Left lung (tissue), 10 donors: ENCODE measurements around the gene RAET1G. TPM values are rescaled to one million over a fixed set of nuclear protein-coding genes. Genes with fewer than 3 reads are reported as not detected.

Experiments used
- ATAC-seq: fragments of 200-7000 bp; cut with Tn5 transposase; one replicate; pipeline ENCODE4 v1.9.1; 2020; ENCODE audit warnings: moderate library complexity
- DNase-seq, 4 donors: peaks; one replicate each; pipeline ENCODE4 v3.0.0-alpha.2; 2013 to 2020
- H3K27ac ChIP-seq, 2 donors: fragments of 200-600 bp; sonication (generic) in 1 of 2; one replicate each; pipeline versions ENCODE4 v1.5.0 to v1.8.0; 2020 to 2021
- H3K27me3 ChIP-seq, 2 donors: fragments of 200-600 bp; sonication (generic) in 1 of 2; one replicate each; pipeline versions ENCODE4 v1.5.0 to v1.8.0; 2020 to 2021
- H3K36me3 ChIP-seq, 2 donors: fragments of 200-600 bp; sonication (generic) in 1 of 2; one replicate each; pipeline versions ENCODE4 v1.5.0 to v1.8.0; 2020 to 2021
- H3K4me1 ChIP-seq, 2 donors: fragments of 200-600 bp; one replicate each; pipeline ENCODE4 v1.8.0; 2021
- H3K4me3 ChIP-seq, 2 donors: fragments of 200-600 bp; sonication (generic) in 1 of 2; one replicate each; pipeline versions ENCODE4 v1.5.0 to v1.8.0; 2020 to 2021; ENCODE audit warnings: mild to moderate bottlenecking in 1 of 2
- H3K9me3 ChIP-seq, 2 donors: fragments of 200-600 bp; sonication (generic) in 1 of 2; one replicate each; pipeline versions ENCODE4 v1.5.0 to v1.8.0; 2020 to 2021
- intact Hi-C, 2 donors: fragments of 100-400 bp; cut with DNase I; formaldehyde crosslinking; loops; one replicate each; pipeline versions ENCODE4 v1.11.2 to v1.14.2; 2022
- polyA plus RNA-seq, 6 donors: library from polyadenylated mRNA; unstranded; fragments of 120-200 nt; gene quantifications; one replicate each; pipeline ENCODE4 v1.2.1, GENCODE V29; 2013; ENCODE audit not compliant: insufficient read length in 6 of 6
- total RNA-seq, 2 donors: library from RNA; stranded (reverse); fragmentation: NEBNext Ultra II Directional; extraction: Animal tissue kit (Norgen Biotek cat#: 25700); gene quantifications; one replicate each; pipeline ENCODE4 v1.2.1, GENCODE V29; 2021
- TF ChIP-seq, protein P1 (sequence below), 2 donors: fragments of 200-600 bp; sonication (generic) in 1 of 2; IDR thresholded peaks; one replicate each; pipeline versions ENCODE4 v1.5.0 to v1.8.0; 2021; ENCODE audit warnings: antibody characterized with exemption in 2 of 2
- donor health status: DM: no; HTN: yes; CAD: no.
- donor health status: DM: no; HTN: no; CAD: no.

The RAET1G gene
- total and polyA plus RNA-seq, 8 donors: 0.76 to 2.8 (median 1.6) TPM

DNA sequence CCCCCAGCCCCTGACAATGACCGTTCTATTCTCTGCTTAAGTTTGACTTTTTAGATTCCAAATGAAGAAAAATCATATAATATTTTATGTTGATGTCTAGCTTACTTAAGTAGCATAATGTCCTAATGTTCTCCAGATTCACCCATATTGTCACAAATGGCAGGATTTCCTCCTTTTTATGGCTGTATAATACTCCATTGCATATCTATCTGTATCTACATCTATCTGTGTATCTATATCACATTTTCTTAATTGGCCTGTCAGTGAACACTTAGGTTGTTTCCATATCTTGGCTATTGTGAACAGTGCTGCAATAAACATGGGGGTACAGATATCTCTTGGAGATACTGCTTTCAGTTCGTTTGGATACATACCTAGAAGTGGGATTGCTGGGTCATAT is 51.7 kb downstream of the RAET1G start:
- ATAC-seq: no peak
- Histone ChIP-seq H3K9me3 (no peaks in the 10 kb centered on the region), H3K27ac (no peak overlapping the region), H3K27me3 (no peaks in the 10 kb centered on the region), H3K4me1 (no peaks in the 10 kb centered on the region), H3K36me3 (no peaks in the 10 kb centered on the region), H3K4me3 (no peak overlapping the region)
- no peak for DNase-seq
- TF ChIP-seq, protein P1, sequence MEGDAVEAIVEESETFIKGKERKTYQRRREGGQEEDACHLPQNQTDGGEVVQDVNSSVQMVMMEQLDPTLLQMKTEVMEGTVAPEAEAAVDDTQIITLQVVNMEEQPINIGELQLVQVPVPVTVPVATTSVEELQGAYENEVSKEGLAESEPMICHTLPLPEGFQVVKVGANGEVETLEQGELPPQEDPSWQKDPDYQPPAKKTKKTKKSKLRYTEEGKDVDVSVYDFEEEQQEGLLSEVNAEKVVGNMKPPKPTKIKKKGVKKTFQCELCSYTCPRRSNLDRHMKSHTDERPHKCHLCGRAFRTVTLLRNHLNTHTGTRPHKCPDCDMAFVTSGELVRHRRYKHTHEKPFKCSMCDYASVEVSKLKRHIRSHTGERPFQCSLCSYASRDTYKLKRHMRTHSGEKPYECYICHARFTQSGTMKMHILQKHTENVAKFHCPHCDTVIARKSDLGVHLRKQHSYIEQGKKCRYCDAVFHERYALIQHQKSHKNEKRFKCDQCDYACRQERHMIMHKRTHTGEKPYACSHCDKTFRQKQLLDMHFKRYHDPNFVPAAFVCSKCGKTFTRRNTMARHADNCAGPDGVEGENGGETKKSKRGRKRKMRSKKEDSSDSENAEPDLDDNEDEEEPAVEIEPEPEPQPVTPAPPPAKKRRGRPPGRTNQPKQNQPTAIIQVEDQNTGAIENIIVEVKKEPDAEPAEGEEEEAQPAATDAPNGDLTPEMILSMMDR (IDR thresholded peaks at IDR 0.05): no peak
- intact Hi-C loops: no loop called here

DNA sequence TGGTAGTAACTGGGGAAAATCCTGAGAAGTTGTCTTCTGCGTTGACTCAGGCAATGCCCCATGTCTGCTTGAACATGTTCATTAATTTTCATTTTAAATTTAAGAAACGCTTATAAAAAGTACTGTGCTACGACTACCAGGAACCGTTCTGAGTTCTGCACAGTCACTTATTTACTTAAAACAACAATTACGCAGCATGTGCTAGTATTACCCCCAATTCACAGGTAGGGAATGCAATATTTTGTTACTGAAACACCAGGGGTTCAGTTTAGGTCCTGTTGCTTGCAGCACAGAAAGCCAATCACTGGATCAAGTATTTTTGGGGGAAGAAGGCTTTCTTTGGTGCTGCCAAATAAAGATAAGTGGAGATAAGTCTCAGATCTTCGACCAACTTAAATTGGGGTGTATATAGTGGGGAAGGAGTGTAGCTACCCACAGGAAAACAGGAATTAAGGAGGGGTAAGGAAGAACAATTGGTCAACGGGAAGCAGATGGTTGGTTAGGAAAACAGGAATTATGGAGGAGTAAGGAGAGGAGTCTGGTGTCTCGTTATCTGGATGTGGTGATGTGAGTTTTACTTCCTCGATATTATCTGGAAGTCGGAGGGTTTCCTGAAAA is 53.5 kb downstream of the RAET1G start:
- Histone ChIP-seq H3K36me3 (no peaks in the 10 kb centered on the region), H3K4me3 (no peak overlapping the region), H3K9me3 (no peaks in the 10 kb centered on the region), H3K27me3 (no peaks in the 10 kb centered on the region), H3K4me1 (peaks cover 5 to 9% of the 10 kb centered on the region in 2 donors), H3K27ac (no peak overlapping the region)
- TF ChIP-seq, protein P1 (IDR thresholded peaks at IDR 0.05): no peak
- intact Hi-C loops: no loop called here
- no peak for ATAC-seq
- no peak for DNase-seq

DNA sequence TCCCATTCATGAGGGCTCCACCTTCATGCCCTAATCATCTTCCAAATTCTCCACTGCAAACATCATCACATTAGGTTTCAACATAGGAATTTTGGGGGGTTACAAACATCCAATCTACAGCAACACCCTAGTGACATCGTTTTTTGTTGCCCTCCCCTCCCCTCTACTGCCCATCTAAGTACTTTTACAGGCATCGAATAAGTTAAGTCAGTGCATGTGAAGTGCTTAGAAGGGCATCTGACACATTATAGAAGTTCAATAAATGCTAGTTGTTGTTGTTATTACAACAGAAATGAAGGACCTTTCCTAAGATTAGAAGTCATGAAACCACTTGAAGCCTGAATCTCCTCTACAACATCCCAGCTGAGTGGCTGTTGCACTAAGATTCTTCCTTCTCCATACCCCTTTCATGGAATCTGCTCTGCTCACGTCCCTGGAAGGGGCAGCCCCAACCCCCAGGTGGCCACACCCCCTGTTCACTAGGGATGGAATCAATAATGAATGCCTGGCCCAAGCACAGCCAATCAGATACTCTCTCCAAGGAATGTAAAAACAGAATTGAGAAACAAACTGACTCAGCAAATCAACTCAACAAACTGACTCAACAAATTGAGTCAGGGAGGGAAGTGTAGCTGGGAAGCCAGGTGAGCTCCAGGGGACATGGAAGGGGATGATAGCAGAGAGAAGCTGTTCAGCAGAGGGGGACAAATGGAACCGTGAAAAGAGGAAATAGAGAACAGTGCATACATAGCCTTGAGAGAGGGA is 54.9 kb downstream of the RAET1G start:
- no peak overlapping the region for H3K27ac ChIP-seq
- H3K36me3 ChIP-seq: no peaks in the 10 kb centered on the region
- intact Hi-C loops: no loop called here
- no peak overlapping the region for H3K4me3 ChIP-seq
- ATAC-seq: no peak
- H3K27me3 ChIP-seq: peaks cover 0 to 9% of the 10 kb centered on the region in 2 donors
- no peak for DNase-seq
- H3K4me1 ChIP-seq: peaks cover 6 to 12% of the 10 kb centered on the region in 2 donors
- no peaks in the 10 kb centered on the region for H3K9me3 ChIP-seq
- TF ChIP-seq, protein P1 (IDR thresholded peaks at IDR 0.05): no peak

Other genes starting within 250 kb of the RAET1G start
- 10 to 100 TPM; 25.6 to 29.2 TPM for gene LATS1, start 205.0 kb downstream of the RAET1G start, total RNA-seq
- 10 to 100 TPM; 32.2 to 34.1 (median 33.1) TPM for gene LATS1, start 205.0 kb downstream of the RAET1G start, polyA plus RNA-seq
- gene NUP43, start 176.6 kb downstream of the RAET1G start, total RNA-seq: 10 to 100 TPM; 28.7 to 33.8 TPM
- 10 to 100 TPM; 40.9 to 49.6 (median 47.6) TPM for gene NUP43, start 176.6 kb downstream of the RAET1G start, polyA plus RNA-seq
- gene PCMT1, start 173.4 kb downstream of the RAET1G start, total RNA-seq: 10 to 100 TPM; 61.8 to 83.2 TPM
- gene PCMT1, start 173.4 kb downstream of the RAET1G start, polyA plus RNA-seq: 10 to 100 TPM; 64.3 to 87.4 (median 80.3) TPM
- 10 to 100 TPM; 40.9 to 42.6 TPM for gene LRP11, start 58.8 kb downstream of the RAET1G start, total RNA-seq
- gene LRP11, start 58.8 kb downstream of the RAET1G start, polyA plus RNA-seq: 10 to 100 TPM; 30.1 to 40.3 (median 36.4) TPM
- under 1 TPM; 0.35 to 0.50 TPM for gene RAET1E, start 25.0 kb downstream of the RAET1G start, total RNA-seq
- gene RAET1E, start 25.0 kb downstream of the RAET1G start, polyA plus RNA-seq: under 1 TPM; 0.20 to 0.69 (median 0.51) TPM
- 1 to 10 TPM; 2.2 to 3.3 TPM for gene ULBP2, start 18.9 kb upstream of the RAET1G start, total RNA-seq
- gene ULBP2, start 18.9 kb upstream of the RAET1G start, polyA plus RNA-seq: 1 to 10 TPM; 2.2 to 3.6 (median 2.5) TPM
- 1 to 10 TPM; 1.1 to 2.1 TPM for gene ULBP1, start 40.8 kb upstream of the RAET1G start, total RNA-seq
- 1 to 10 TPM; 2.7 to 6.0 (median 4.2) TPM for gene ULBP1, start 40.8 kb upstream of the RAET1G start, polyA plus RNA-seq
- gene RAET1L, start 102.4 kb upstream of the RAET1G start, total RNA-seq: under 1 TPM in 1 of 2 donors, not detected in 1; 0.58 TPM
- under 1 TPM in 2 of 6 donors, not detected in 4; 0.15 to 0.17 TPM for gene RAET1L, start 102.4 kb upstream of the RAET1G start, polyA plus RNA-seq
- gene ULBP3, start 146.0 kb upstream of the RAET1G start, total RNA-seq: 1 to 10 TPM; 9.5 to 10.0 TPM
- gene ULBP3, start 146.0 kb upstream of the RAET1G start, polyA plus RNA-seq: 10 to 100 TPM in 4 of 6 donors, 1 to 10 TPM in 2; 8.6 to 13.0 (median 11.2) TPM
- 10 to 100 TPM; 13.6 to 33.6 TPM for gene PPP1R14C, start 219.9 kb upstream of the RAET1G start, total RNA-seq
- gene PPP1R14C, start 219.9 kb upstream of the RAET1G start, polyA plus RNA-seq: 10 to 100 TPM; 11.7 to 29.5 (median 18.6) TPM